IPS-11a (cell line): ENCODE measurements around the gene TFPI2.

Experiments used
- H3K4me3 ChIP-seq: one replicate; pipeline ENCODE4 v1.5.1; 2013; ENCODE audit warnings: low read depth, low read length, control low read depth

The TFPI2 gene

DNA sequence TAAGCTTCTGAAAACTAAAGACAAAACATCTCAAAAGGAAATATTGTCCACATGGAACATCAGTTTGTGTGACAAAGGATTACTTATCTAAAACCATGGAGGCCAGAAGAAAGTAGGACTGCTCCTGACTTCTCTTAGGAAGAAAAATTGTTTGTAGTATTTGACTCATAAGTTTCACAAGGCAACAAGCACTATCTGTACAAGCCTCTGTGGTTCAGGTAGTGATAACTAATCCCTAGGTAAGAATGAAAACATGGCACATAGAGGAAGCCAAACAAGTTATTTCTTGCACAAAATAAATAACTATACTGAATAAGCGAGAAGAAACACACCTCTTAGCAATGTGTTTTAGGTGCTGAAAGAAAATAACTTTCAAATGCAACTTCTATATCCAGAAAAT, 30.3 kb downstream of the TFPI2 start:
- no peak overlapping the region for H3K4me3 ChIP-seq

DNA sequence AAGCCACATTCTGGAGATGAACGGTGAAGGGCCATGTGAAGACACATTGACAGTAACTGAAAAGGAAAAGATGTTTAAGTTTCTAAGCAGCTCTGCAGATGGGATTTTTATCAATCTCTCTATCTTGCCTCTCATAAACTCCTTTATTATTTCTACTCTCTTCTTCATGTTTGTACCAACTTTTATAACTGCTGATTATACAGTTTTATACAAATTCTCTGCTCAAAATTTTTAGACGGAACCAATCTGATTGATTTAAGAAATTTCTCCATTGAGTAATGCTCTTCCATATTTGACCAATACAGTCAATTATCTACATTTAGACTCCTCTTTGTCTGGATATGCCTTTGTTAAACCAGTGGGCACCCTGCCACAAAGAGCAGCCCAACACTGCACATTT, 31.7 kb downstream of the TFPI2 start:
- no peak overlapping the region for H3K4me3 ChIP-seq

DNA sequence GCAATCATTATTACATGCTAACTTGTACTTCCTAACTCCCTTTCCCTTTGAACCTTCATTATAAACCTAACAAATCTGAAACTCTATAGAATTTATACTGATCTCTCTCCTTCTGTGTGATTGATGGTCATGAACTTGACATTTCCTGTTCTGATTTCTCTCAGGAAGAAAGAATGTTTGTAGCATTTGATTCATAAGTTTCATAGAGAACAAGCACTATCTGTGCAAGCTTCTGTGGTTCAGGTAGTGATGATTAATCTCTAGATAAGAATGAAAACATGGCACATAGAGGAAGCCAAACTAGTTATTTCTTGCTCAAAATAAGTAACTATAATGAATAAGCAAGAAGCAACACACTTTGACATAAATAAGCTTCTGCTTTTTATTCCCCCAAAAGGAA, 34.2 kb downstream of the TFPI2 start:
- H3K4me3 ChIP-seq, result no peak overlapping the region

DNA sequence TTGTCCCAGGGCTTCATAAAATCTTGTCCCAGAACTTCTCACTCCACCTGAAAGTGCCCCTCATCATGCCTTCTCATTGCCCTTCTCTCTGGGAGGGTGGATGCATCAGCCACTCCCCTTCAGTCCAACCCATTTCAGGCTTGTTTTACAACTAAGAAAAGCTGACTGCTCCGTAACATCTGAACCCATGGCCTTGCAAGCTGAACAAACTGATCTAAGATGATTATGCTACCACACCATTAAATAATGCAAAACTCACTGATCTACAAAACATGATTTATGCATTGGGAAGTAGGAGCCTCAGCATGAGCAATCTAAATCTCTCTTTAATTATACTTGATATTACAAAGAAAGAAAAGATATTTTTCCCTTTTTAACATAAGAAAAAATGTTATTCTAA, 34.8 kb downstream of the TFPI2 start:
- H3K4me3 ChIP-seq, result no peak overlapping the region

DNA sequence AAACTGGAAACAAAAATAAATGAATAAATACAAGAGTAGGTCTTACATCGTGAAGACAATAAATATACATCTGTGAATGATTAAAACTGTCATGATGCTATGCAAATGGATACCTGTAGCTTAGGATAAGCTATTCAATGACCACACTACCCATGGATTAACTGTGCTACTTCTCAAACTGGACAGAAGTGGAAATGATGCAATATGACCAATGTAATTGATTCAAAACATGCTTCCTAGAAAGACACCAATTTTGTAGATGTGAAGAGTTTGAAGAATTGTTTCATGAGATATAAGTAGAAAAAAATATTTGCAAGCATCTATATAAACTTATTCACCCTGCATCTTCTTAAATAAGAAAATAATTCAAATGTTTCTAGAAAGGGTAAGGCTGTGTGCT, 36.1 kb downstream of the TFPI2 start:
- H3K4me3 ChIP-seq, result no peak overlapping the region

DNA sequence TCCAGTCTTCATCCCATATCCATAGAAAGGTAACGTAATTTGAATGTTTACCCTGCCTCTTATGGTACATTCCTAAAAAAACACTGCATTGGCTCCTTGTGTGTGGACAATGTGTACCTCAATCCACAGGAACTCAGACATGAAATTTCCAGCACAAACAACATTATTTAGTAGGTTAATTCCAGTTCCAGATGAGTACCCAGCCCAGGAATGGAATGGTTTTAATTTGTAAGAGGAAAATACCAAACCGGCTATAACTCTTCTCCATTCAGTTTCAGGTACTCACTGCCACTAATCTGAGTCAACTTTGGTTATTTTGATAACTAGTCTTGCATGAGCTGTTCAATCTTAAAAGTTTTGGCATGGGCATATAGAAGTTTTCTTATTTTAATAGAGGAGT, 39.0 kb downstream of the TFPI2 start:
- no peak overlapping the region for H3K4me3 ChIP-seq

DNA sequence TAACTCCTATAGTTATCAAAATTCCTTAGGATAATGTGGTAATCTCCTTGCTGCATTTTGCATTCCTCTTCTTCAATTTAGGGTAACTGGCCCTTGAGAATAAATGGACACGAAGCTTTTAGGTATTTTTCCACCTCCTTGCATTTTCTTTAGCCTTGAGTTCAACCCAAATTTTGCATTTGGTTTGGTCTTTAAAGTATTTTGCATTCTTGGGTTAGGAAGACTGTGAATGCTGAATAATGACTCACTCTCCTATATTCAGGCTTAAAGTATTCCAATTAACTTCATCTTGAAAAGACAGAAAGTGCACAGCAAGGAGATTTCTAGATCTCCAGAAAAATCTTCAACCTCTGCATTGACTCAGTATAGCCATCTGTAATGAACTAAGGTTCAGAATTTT, 47.3 kb downstream of the TFPI2 start:
- no peak overlapping the region for H3K4me3 ChIP-seq

DNA sequence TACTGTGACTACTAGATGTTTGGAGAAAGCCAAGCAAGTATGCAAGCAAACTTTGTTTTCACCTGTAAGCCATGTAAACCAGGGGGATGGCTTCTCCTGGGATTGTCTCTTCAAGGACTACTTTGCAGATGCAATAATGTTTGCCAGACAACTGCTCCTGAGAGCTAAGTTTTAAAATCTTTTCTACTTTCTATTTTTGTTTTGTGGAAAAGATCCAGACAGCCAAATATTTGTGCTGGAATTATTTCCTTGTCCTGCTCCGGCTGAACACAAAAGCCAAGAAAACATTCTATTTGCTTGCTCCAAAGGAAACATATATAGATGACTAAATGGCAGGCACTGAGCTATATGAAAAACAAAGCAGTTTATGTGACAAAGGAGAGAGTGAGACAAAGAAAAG, 51.6 kb downstream of the TFPI2 start:
- no peak overlapping the region for H3K4me3 ChIP-seq

DNA sequence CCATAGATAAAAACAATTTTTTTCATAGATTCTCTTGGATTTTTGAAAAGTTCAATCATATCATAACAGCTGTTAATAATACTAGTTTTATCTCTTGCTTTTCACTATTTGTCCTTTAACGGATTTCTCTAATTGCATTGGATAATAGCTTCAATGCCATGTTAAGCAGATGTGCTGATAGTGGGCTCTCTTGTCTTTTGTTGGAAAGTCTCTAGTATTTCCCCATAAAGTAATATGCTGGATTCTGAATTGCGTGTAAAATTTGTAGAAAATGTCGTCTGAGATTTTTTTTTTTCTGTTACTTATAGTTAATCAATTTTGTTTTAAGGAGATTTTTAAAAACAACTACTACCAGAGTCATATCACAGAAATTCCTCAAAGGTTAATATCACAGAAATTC, 53.3 kb downstream of the TFPI2 start:
- H3K4me3 ChIP-seq, result no peak overlapping the region

DNA sequence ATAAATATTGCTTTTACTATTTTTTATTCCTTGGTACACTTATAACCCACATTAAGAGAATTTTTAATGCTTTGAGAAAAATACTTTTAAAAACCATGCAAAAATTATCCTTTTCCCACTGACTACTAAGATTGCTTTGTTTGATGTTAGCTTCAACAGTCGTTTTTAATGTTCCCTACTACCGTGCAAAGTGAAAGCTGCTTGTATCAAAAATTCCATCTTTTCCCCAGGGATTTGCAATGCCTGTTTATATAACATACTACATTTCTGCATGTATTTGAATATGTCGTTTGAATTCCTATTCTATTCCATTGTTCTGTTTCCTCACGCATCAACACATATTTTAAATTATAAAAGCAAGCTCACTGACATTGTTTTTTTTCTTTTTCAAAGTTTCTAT, 54.4 kb downstream of the TFPI2 start:
- H3K4me3 ChIP-seq, result no peak overlapping the region

DNA sequence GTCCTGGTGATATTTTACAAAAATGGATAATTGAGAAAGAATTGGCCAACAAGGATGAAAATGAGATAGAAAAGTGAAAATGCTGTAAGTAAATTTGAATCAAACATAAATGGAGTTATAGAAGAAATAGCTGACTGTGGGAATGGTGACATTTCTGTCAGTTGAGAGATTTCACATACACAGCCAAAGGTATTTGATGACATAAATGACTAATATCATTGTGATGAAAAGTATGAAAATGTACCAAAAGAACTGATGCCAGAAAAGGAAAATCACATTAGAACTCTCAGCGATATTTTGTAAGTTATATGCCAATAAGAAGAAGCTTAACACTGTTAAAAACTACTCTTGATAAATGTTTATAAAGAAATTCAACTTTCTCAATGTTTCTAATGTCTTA, 54.9 kb downstream of the TFPI2 start:
- no peak overlapping the region for H3K4me3 ChIP-seq
